MCF 10A (cell line): ENCODE measurements around the gene TMEM256. TPM values are rescaled to one million over a fixed set of nuclear protein-coding genes. Genes with fewer than 3 reads are reported as not detected.
A peak's percentile ranks its signal among the peaks of the same experiment; 100 is the strongest.

Source experiments
- BruUV-seq: library from RNA; stranded (reverse); fragments of 400-500 nt; replicated peaks from 2 replicates; lab custom pipeline; 2021; lab: Mats Ljungman, UMichigan
- CTCF ChIA-PET: fragments of 300-600 bp; sonication (Branson Sonifier 250); formaldehyde crosslinking; extraction: SDS; loops from one replicate; lab custom pipeline; 2021; ENCODE audit warnings: antibody characterized with exemption, inconsistent platforms; lab: Yijun Ruan, JAX
- POLR2A ChIA-PET: fragments of 300-600, 350-650 bp; sonication (Branson Sonifier 250); formaldehyde crosslinking; extraction: SDS; loops from one replicate; lab custom pipeline; 2020; ENCODE audit warnings: antibody characterized with exemption, inconsistent platforms; lab: Yijun Ruan, JAX
- DNase-seq: peaks from one replicate; pipeline ENCODE4 v3.0.0-alpha.2; 2018; ENCODE audit not compliant: unreplicated experiment
- H3K27ac Mint-ChIP-seq: one replicate; pipeline ENCODE4 v1.8.0; 2022; ENCODE audit warnings: mild to moderate bottlenecking, low read depth, mixed read lengths; ENCODE audit not compliant: unreplicated experiment
- H3K27me3 Mint-ChIP-seq: one replicate; pipeline ENCODE4 v1.8.0; 2022; ENCODE audit warnings: mixed read lengths; ENCODE audit not compliant: insufficient read depth, unreplicated experiment
- H3K36me3 Mint-ChIP-seq: one replicate; pipeline ENCODE4 v1.8.0; 2022; ENCODE audit warnings: mild to moderate bottlenecking, moderate library complexity, mixed read lengths; ENCODE audit not compliant: insufficient read depth, unreplicated experiment
- H3K4me1 Mint-ChIP-seq: one replicate; pipeline ENCODE4 v1.8.0; 2022; ENCODE audit warnings: mixed read lengths; ENCODE audit not compliant: insufficient read depth, unreplicated experiment
- H3K4me3 Mint-ChIP-seq: one replicate; pipeline ENCODE4 v1.8.0; 2022; ENCODE audit warnings: mild to moderate bottlenecking, moderate library complexity, mixed read lengths; ENCODE audit not compliant: unreplicated experiment
- H3K9me3 Mint-ChIP-seq: one replicate; pipeline ENCODE4 v1.8.0; 2022; ENCODE audit warnings: mixed read lengths; ENCODE audit not compliant: unreplicated experiment
- CTCF ChIP-seq: fragments of 200-600 bp; IDR thresholded peaks from one replicate; pipeline ENCODE4 v1.8.0; 2022; ENCODE audit warnings: antibody characterized with exemption, mild to moderate bottlenecking; ENCODE audit not compliant: unreplicated experiment
- intact Hi-C: fragments of 100-400 bp; cut with micrococcal nuclease; formaldehyde crosslinking; loops from 2 replicates; pipeline ENCODE4 v1.14.1; 2022
- total RNA-seq: library from RNA; stranded (reverse); gene quantifications from 2 replicates; pipeline ENCODE4 v1.2.3, GENCODE V29; 2022

Gene TMEM256
- total RNA-seq, 1 experiment from 2014 or later = 42.9 TPM

GRCh38 chr17:7418472-7419152, 14.7 kb upstream of the TMEM256 start:
- no TSS peak for BruUV-seq

GRCh38 chr17:7417056-7417655, 13.3 kb upstream of the TMEM256 start:
- Mint-ChIP-seq H3K9me3 (no peaks in the 10 kb centered on the region), H3K27me3 (no peaks in the 10 kb centered on the region), H3K36me3 (no peaks in the 10 kb centered on the region), H3K27ac (peak overlapping the region; percentile 17), H3K4me3 (no peak overlapping the region), H3K4me1 (peaks cover 5% of the 10 kb centered on the region)
- no peak for DNase-seq
- intact Hi-C loops = no loop called here
- POLR2A ChIA-PET = no interaction called here
- CTCF ChIA-PET = no interaction called here
- BruUV-seq = no TSS peak
- TF ChIP-seq CTCF = no peak

More at GRCh38 chr17:7418472-7419152, 14.7 kb upstream of the TMEM256 start:
- Mint-ChIP-seq H3K27me3 (no peaks in the 10 kb centered on the region), H3K27ac (no peak overlapping the region), H3K4me3 (no peak overlapping the region), H3K36me3 (no peaks in the 10 kb centered on the region), H3K4me1 (peaks cover 5% of the 10 kb centered on the region), H3K9me3 (no peaks in the 10 kb centered on the region)
- intact Hi-C loops = no loop called here
- TF ChIP-seq CTCF = no peak
- CTCF ChIA-PET = interaction anchor here (0.6 kb wide), 1 partner anchor 157 kb away, joined by 3 read pairs; no protein-coding TSS in a partner anchor
- no peak for DNase-seq
- POLR2A ChIA-PET = interaction anchor here (0.6 kb wide), 1 partner anchor 34 kb away, joined by 3 read pairs; no protein-coding TSS in a partner anchor

GRCh38 chr17:7416323-7416722, 12.4 kb upstream of the TMEM256 start:
- DNase-seq = no peak
- H3K4me1 Mint-ChIP-seq = peaks cover 5% of the 10 kb centered on the region
- ChIA-PET POLR2A (interaction anchor here (1.0 kb wide), 1 partner anchor 12 kb away, joined by 3 read pairs; the partner anchor contains the start of gene TMEM256), CTCF (no interaction called here)
- H3K36me3 Mint-ChIP-seq = no peaks in the 10 kb centered on the region
- BruUV-seq = no TSS peak
- no peak for TF ChIP-seq CTCF
- H3K4me3 Mint-ChIP-seq = no peak overlapping the region
- peak overlapping the region; percentile 17 for H3K27ac Mint-ChIP-seq
- H3K9me3 Mint-ChIP-seq = no peaks in the 10 kb centered on the region
- no peaks in the 10 kb centered on the region for H3K27me3 Mint-ChIP-seq
- intact Hi-C loops = no loop called here

GRCh38 chr17:7415784-7416183, 11.9 kb upstream of the TMEM256 start:
- H3K4me3 Mint-ChIP-seq = no peak overlapping the region
- peaks cover 4% of the 10 kb centered on the region for H3K36me3 Mint-ChIP-seq
- H3K27me3 Mint-ChIP-seq = no peaks in the 10 kb centered on the region
- H3K27ac Mint-ChIP-seq = no peak overlapping the region
- no TSS peak for BruUV-seq
- peaks cover 5% of the 10 kb centered on the region for H3K4me1 Mint-ChIP-seq
- ChIA-PET POLR2A (interaction anchor here (1.0 kb wide), 2 partner anchors 12 kb away, joined by 3 to 4 read pairs; partner anchors contain the start of gene TMEM256), CTCF (no interaction called here)
- no peak for TF ChIP-seq CTCF
- intact Hi-C loops = no loop called here
- DNase-seq = no peak
- H3K9me3 Mint-ChIP-seq = no peaks in the 10 kb centered on the region
